Epithelial cell of esophagus (primary cell): Measurements from ENCODE around the gene FSHR.

ENCODE experiments used
- DNase-seq: peaks from one replicate; pipeline ENCODE4 v3.0.0; 2010; ENCODE audit warnings: low read depth
- H3K4me3 ChIP-seq: 2 replicates; pipeline ENCODE4 v1.5.1; 2011; ENCODE audit warnings: mild to moderate bottlenecking, low read length, control low read depth
- TF ChIP-seq, protein P1 (sequence below): IDR thresholded peaks from 2 replicates; pipeline ENCODE4 v1.5.1; 2011; ENCODE audit warnings: low read depth, mild to moderate bottlenecking, low read length, control low read depth, inconsistent platforms; ENCODE audit not compliant: insufficient read depth; ENCODE audit errors: missing control alignments

FSHR gene

DNA sequence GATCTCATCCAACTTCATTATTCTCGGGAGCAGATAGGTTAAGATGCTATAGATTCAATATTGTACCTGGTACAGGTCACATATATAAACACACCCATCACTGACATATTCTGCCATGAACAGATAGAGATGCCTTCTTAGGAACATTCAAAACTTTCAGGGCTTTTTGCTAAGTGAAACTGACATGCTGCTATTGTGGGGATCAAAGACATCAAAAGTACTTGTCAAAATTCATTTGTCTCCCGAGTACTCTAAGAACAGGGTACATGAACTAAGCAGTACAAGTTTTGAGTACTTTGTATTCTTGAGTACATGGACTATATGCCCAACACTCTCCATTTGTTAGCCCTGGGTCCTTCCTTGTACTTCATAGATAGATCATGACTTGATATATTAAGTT is 173.5 kb downstream of the FSHR start:
- TF ChIP-seq, protein P1, sequence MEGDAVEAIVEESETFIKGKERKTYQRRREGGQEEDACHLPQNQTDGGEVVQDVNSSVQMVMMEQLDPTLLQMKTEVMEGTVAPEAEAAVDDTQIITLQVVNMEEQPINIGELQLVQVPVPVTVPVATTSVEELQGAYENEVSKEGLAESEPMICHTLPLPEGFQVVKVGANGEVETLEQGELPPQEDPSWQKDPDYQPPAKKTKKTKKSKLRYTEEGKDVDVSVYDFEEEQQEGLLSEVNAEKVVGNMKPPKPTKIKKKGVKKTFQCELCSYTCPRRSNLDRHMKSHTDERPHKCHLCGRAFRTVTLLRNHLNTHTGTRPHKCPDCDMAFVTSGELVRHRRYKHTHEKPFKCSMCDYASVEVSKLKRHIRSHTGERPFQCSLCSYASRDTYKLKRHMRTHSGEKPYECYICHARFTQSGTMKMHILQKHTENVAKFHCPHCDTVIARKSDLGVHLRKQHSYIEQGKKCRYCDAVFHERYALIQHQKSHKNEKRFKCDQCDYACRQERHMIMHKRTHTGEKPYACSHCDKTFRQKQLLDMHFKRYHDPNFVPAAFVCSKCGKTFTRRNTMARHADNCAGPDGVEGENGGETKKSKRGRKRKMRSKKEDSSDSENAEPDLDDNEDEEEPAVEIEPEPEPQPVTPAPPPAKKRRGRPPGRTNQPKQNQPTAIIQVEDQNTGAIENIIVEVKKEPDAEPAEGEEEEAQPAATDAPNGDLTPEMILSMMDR, result no peak
- no peak overlapping the region for H3K4me3 ChIP-seq
- DNase-seq, result no peak

DNA sequence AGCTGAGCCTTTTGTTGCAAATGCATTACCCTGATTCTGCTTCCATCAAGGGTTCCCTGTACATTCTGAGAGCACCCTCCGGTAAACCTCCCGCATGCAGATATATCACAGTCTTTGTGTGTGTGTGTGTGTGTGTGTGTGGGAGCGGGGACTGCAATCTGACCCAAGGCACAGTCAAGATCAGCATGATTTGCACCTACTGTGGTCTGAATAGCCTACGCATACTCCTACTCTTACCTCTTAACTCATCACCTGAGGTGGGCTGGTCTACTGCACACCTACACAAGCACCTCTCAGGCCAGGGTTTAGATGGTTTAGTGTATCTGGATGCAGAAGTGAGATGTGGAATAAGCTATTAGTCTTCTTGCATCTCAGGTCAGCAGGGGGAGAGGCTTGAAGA is 174.6 kb downstream of the FSHR start:
- TF ChIP-seq, protein P1, result no peak
- no peak overlapping the region for H3K4me3 ChIP-seq
- DNase-seq, result no peak

DNA sequence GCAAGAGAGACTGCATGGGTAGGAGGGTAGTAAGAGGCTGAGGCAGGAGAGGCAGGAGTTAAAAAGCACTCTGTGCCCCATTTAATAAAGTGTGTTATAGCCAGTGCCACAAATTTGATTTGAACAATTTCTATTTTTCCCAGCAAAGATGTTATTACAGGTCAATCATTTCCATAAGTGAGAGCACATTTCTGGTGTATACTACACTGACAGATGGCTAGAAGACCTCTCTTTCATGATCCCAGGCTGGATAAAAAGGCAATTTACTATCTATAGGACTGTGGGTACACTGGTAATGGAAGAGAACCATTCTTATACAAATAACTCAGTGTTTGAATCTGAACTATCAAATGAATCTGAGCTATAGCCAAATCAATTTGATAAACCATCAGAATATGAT is 176.2 kb downstream of the FSHR start:
- no peak for DNase-seq
- TF ChIP-seq, protein P1, result no peak
- no peak overlapping the region for H3K4me3 ChIP-seq

DNA sequence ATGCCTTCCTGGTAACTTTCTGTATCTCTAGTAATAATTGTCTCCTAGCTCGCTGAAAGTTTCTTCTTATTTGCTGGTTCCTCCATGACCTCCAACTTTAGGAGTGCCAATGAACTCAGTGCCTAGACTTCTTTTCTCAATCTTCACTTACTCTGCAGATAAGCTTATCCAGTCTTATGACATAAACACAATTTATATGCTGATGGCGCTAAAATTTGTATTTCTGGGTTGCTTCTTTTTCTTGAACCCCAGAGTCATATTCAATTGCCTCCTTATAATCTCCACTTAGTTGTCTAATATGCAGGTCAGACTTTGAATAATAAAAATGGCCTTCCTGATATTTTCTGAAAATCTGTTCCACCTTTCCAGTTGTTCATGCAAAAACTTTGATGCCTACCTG is 182.5 kb downstream of the FSHR start:
- DNase-seq, result no peak
- TF ChIP-seq, protein P1, result no peak
- H3K4me3 ChIP-seq, result no peak overlapping the region

DNA sequence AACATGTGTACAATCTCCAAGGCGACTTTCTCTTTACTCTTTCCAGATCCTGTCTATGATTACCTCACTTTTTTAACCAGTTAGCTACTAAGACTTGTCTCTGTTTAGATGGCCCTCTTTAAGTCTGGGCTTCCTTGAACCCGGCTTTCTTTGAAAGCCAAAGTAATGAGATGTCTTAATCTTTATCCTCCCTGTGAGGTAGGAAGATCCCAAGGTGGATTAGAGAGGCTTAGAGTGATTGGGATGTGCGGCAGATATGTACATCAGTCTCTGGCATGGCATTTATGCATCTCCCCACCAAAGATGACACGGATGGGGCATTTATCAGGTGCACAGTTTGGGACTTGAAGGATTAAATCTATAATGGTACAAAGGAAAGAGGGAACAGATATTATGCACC is 186.3 kb downstream of the FSHR start:
- no peak for DNase-seq
- TF ChIP-seq, protein P1, result no peak
- no peak overlapping the region for H3K4me3 ChIP-seq

DNA sequence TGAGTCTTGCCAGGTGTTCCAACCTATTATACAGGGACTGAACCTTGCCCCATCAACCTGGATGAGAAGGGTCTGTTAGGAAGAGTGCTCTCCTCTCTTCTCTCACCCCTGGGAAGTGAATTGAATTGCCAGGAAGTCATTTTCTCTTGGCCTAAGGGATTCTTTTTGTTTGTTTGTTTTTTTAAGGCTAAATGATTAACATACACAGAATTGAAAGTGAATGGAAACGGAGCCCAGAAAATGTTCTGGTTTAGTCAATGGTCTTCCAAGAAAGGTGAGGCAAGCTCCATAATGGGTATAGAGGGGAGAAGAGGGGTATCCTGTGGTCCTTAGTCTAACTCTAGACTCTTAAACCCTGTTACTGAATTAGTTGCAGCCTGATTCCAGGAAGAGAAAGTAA is 189.1 kb downstream of the FSHR start:
- DNase-seq, result no peak
- TF ChIP-seq, protein P1, result no peak
- H3K4me3 ChIP-seq, result no peak overlapping the region

DNA sequence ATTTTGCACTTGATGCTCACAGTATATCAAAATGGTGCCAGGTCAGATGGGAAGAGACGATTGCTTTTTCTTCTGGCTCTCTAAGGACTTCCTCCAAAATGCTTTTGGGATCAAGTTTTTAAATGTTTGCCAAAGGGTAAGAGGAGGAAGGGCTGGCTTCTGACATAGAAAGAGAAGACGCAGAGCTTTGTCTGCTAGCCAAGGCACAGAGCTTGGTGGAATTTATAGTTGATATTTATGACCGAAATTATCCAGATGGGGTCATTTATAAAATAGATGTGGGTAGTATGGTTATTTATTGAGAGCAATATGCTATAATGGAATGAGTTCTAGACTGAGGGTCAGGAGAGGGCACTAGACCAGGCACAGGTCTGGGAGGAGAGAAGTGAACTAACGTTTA is 193.3 kb downstream of the FSHR start:
- TF ChIP-seq, protein P1, result no peak
- H3K4me3 ChIP-seq, result no peak overlapping the region
- DNase-seq, result no peak
